Neutrophil (primary cell): ENCODE data around the gene NTRK2.

Experiments
- H3K27ac ChIP-seq: fragments of 200-600 bp; sonication (generic); 2 replicates; pipeline ENCODE4 v1.5.1; 2016; ENCODE audit warnings: mild to moderate bottlenecking, moderate library complexity
- H3K27me3 ChIP-seq: fragments of 200-600 bp; sonication (generic); 2 replicates; pipeline ENCODE4 v1.6.0; 2016; ENCODE audit warnings: mild to moderate bottlenecking
- H3K36me3 ChIP-seq: fragments of 200-600 bp; sonication (generic); 2 replicates; pipeline ENCODE4 v1.5.1; 2017
- H3K4me1 ChIP-seq, 2 experiments: fragments of 200-600 bp in 1 of 2; sonication (generic) in 1 of 2; 1 replicate in 1 of 2; 2 replicates in 1 of 2; pipeline versions ENCODE4 v1.5.1 to v1.6.1; 2013 to 2016; ENCODE audit warnings: low read depth in 1 of 2, low read length in 1 of 2, mild to moderate bottlenecking in 1 of 2, moderate library complexity in 1 of 2; ENCODE audit not compliant: control insufficient read depth in 1 of 2, insufficient read depth in 1 of 2
- H3K4me3 ChIP-seq, 2 experiments: fragments of 200-600 bp in 1 of 2; sonication (generic) in 1 of 2; 1 replicate in 1 of 2; 2 replicates in 1 of 2; pipeline ENCODE4 v1.5.1; 2013 to 2016; ENCODE audit warnings: low read depth in 1 of 2, low read length in 1 of 2, mild to moderate bottlenecking in 1 of 2, moderate library complexity in 1 of 2
- H3K9me3 ChIP-seq: fragments of 200-600 bp; sonication (generic); 2 replicates; pipeline ENCODE4 v1.5.1; 2016
- TF ChIP-seq, protein P1 (sequence below): fragments of 200-600 bp; sonication (generic); IDR thresholded peaks from 2 replicates; pipeline ENCODE4 v1.5.1; 2016; ENCODE audit warnings: antibody characterized with exemption

Gene NTRK2

DNA sequence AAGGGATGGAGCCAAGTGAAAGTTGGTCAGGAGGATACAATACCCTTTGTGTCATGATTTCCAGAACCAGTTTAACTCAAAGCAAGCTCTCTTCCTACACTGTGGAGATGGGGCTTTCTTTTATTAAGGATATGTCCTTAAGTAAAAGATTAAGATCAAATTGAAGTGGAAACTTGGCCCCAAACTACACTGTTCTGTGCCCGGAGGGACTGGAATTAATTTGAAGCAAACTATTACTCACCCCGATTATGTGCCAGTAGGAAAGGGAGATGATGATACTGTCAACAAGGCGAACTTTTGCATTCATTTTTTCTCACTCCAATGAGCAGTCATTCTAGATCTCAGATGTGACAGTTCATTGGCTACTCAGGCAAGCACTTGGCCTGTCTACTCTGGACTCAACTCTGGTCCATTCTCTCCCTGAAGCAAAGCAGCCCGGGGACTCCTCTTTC, 186.7 kb downstream of the NTRK2 start:
- H3K4me3 ChIP-seq = no peak overlapping the region
- TF ChIP-seq, protein P1, sequence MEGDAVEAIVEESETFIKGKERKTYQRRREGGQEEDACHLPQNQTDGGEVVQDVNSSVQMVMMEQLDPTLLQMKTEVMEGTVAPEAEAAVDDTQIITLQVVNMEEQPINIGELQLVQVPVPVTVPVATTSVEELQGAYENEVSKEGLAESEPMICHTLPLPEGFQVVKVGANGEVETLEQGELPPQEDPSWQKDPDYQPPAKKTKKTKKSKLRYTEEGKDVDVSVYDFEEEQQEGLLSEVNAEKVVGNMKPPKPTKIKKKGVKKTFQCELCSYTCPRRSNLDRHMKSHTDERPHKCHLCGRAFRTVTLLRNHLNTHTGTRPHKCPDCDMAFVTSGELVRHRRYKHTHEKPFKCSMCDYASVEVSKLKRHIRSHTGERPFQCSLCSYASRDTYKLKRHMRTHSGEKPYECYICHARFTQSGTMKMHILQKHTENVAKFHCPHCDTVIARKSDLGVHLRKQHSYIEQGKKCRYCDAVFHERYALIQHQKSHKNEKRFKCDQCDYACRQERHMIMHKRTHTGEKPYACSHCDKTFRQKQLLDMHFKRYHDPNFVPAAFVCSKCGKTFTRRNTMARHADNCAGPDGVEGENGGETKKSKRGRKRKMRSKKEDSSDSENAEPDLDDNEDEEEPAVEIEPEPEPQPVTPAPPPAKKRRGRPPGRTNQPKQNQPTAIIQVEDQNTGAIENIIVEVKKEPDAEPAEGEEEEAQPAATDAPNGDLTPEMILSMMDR = no peak
- no peak overlapping the region for H3K27ac ChIP-seq
- no peaks in the 10 kb centered on the region for H3K36me3 ChIP-seq
- no peaks in the 10 kb centered on the region for H3K27me3 ChIP-seq
- H3K4me1 ChIP-seq = no peaks in the 10 kb centered on the region
- no peaks in the 10 kb centered on the region for H3K9me3 ChIP-seq

DNA sequence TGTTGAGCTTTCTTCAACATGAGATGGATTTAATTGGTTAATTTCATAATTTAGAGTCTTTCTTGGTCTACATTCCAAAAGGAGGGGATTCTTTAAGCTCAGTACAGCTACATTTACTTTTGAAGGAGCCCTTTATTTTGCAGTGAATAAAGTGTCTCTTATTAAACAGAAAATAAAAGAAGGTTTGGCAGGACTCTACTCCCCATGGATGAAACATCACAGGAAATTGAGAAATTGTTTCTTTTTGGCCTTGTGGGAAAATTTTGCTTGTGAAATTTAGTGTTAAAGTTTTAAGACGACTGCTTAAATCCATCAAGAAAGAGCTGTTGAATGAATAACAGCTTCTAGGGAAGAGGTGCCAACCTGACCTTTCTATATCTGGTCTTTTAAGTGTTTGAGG, 187.7 kb downstream of the NTRK2 start:
- Histone ChIP-seq H3K9me3 (no peaks in the 10 kb centered on the region), H3K4me1 (no peaks in the 10 kb centered on the region), H3K27me3 (no peaks in the 10 kb centered on the region), H3K4me3 (no peak overlapping the region), H3K36me3 (no peaks in the 10 kb centered on the region), H3K27ac (no peak overlapping the region)
- TF ChIP-seq, protein P1 = no peak

DNA sequence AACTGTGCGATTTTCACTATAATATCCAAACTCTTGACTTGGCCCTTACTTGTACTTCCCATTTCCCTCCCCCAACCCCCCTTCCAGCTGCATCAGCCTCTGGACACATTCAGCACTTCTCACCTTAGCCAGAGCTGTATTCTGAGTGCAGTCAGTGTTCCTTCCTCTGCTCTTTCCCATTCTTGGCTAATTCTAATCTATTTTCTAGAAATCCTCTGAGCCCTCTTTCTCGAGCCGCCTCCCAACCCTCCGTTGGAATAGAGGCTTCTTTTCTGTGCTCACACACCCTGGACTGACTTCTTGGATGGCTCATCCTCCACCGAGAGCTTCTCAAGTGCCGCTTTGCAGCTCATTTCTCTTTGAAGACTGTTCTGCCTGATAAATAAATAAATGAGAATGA, 188.8 kb downstream of the NTRK2 start:
- Histone ChIP-seq H3K36me3 (no peaks in the 10 kb centered on the region), H3K27ac (no peak overlapping the region), H3K4me3 (no peak overlapping the region), H3K27me3 (no peaks in the 10 kb centered on the region), H3K9me3 (no peaks in the 10 kb centered on the region), H3K4me1 (no peaks in the 10 kb centered on the region)
- TF ChIP-seq, protein P1 = no peak

DNA sequence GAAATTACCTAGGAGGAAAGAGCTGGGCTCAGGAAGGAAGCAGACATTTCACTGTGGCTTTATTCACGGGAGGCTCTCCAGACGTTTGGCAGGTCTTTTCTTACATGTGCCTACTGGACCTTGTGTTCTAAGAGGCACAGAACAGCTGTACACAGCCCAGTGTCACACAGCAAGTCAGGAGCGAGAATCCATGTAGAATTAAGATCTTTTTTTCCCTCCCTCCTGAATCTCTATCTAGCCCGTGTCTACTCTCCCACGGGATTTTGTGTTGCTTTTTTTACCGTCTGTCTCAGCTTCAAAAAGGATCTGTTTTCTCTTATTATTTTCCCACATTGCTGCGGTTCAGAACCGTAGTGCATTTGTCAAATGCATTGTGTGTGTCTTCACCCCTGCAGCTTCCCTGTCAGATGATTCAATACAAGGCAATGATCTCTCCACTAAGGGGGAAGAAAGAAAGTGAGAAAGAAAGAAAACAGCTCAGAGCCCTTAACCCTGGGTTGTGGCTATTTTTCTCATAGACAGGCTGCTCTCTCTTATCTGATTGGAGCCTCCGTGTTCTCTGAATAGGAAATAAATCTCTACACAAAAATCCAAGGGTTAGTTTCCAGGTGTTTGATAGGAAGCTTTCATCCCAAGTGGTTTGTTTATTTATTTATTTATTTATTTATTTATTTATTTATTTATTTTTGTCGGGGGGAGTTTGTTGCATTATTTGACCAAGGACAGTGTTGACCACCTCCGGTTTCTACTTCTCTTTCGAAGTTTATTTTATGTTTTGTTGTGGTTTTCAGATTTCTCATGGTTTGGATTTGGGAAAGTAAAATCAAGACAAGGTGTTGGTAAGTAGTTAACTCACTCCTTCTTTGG, 191.0 kb downstream of the NTRK2 start:
- Histone ChIP-seq H3K4me3 (no peak overlapping the region), H3K36me3 (no peaks in the 10 kb centered on the region), H3K4me1 (no peaks in the 10 kb centered on the region), H3K27me3 (no peaks in the 10 kb centered on the region), H3K9me3 (no peaks in the 10 kb centered on the region), H3K27ac (no peak overlapping the region)
- TF ChIP-seq, protein P1 = no peak

DNA sequence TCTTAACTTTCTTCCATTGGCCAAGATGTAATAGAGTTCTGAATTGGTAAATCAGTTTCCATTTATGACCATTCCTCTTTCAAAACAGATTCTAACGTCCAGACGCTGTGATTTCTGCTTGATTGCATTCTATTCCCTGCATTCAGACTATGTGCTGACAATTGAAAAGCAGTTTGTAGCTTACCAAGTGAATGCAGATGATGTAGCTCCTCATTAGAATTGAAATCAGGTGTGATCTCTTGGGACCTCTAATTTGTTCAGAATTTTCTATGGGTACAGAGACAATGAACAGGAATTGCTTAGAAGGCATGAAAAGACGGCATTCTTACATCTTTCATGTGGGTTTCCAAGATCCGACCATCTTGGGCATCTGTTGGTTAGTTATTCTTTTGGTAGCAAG, 191.9 kb downstream of the NTRK2 start:
- H3K4me3 ChIP-seq = no peak overlapping the region
- TF ChIP-seq, protein P1 = no peak
- H3K4me1 ChIP-seq = no peaks in the 10 kb centered on the region
- H3K36me3 ChIP-seq = no peaks in the 10 kb centered on the region
- H3K27me3 ChIP-seq = no peaks in the 10 kb centered on the region
- no peaks in the 10 kb centered on the region for H3K9me3 ChIP-seq
- H3K27ac ChIP-seq = no peak overlapping the region
